GM23248 (cell line): ENCODE data around the gene HSPA12A.

Experiments
- EZH2 ChIP-seq: fragments of 200-600 bp; sonication (generic); IDR thresholded peaks from 2 replicates; pipeline ENCODE4 v1.6.1; 2018; ENCODE audit warnings: antibody characterized with exemption, mild to moderate bottlenecking; ENCODE audit not compliant: insufficient read depth, poor library complexity, severe bottlenecking
- EZH2phosphoT487 ChIP-seq: fragments of 200-600 bp; sonication (generic); IDR thresholded peaks from 2 replicates; pipeline ENCODE4 v1.6.1; 2018; ENCODE audit warnings: antibody characterized with exemption, moderate library complexity, mild to moderate bottlenecking, low read depth; ENCODE audit not compliant: insufficient read depth

GRCh38 chr10:116634126-116634975 is 108.0 kb downstream of the HSPA12A start:
- TF ChIP-seq EZH2: no peak
- TF ChIP-seq EZH2phosphoT487: no peak
